ENCODE data around the gene RAD52.

The RAD52 gene

DNA sequence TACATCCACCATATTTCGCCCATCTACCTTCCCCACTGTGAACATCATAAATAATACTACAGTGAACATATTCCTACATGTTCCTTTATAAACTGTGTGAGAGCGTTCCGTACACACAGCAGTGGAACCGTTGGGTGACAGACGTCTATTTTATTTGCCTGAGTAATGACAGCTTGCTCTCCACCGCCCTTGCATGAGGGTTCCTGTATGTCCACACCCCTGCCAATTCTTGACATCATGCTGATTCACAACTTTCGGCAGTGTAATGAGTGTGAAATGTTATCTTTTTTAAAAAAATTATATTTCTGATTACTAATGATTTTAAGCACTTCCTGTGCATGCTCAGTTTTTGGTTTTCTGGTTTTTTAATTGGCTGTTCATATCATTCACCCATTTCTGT, 4.3 kb upstream of the RAD52 start:
- H3K4me3 ChIP-seq (ENCODE audit: insufficient read depth, low read length, poor library complexity, severe bottlenecking), result no peak overlapping the region
- no peaks in the 10 kb centered on the region for H3K36me3 ChIP-seq (ENCODE audit: low read length)
- no peak for TF ChIP-seq EZH2phosphoT487 (conservative IDR thresholded peaks at IDR 0.05; ENCODE audit: low read length)
- TF ChIP-seq, protein P1, sequence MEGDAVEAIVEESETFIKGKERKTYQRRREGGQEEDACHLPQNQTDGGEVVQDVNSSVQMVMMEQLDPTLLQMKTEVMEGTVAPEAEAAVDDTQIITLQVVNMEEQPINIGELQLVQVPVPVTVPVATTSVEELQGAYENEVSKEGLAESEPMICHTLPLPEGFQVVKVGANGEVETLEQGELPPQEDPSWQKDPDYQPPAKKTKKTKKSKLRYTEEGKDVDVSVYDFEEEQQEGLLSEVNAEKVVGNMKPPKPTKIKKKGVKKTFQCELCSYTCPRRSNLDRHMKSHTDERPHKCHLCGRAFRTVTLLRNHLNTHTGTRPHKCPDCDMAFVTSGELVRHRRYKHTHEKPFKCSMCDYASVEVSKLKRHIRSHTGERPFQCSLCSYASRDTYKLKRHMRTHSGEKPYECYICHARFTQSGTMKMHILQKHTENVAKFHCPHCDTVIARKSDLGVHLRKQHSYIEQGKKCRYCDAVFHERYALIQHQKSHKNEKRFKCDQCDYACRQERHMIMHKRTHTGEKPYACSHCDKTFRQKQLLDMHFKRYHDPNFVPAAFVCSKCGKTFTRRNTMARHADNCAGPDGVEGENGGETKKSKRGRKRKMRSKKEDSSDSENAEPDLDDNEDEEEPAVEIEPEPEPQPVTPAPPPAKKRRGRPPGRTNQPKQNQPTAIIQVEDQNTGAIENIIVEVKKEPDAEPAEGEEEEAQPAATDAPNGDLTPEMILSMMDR (IDR thresholded peaks at IDR 0.05; ENCODE audit: insufficient read depth, low read length, poor library complexity, severe bottlenecking), result no peak
- H3K27me3 ChIP-seq (ENCODE audit: low read length), result no peaks in the 10 kb centered on the region
- H3K9me3 ChIP-seq (ENCODE audit: insufficient read depth, low read length), result no peaks in the 10 kb centered on the region
- no peak overlapping the region for H3K4me2 ChIP-seq (ENCODE audit: low read depth, low read length, poor library complexity, severe bottlenecking)
- no peaks in the 10 kb centered on the region for H4K20me1 ChIP-seq (ENCODE audit: low read depth, low read length)
- no peak overlapping the region for H3K27ac ChIP-seq (ENCODE audit: low read depth, low read length)
- no peak overlapping the region for H3K9ac ChIP-seq (ENCODE audit: low read length)
- no peaks in the 10 kb centered on the region for H3K9me2 ChIP-seq (replicated peaks; ENCODE audit: insufficient read depth, low read length)
- H2AFZ ChIP-seq (ENCODE audit: low read depth, low read length, severe bottlenecking), result peak overlapping the region; percentile 65
- H3F3A ChIP-seq (ENCODE audit: insufficient read depth), result peaks cover 19% of the 10 kb centered on the region; the same call in 1 of the 2 replicates
- H3K79me2 ChIP-seq (ENCODE audit: insufficient read depth, low read length), result peaks cover 5% of the 10 kb centered on the region

GRCh38 chr12:951176-951575, 1.7 kb upstream of the RAD52 start:
- H3K9me3 ChIP-seq (ENCODE audit: insufficient read depth, low read length), result no peaks in the 10 kb centered on the region
- H3K9ac ChIP-seq (ENCODE audit: low read length), result no peak overlapping the region
- H3K4me3 ChIP-seq (ENCODE audit: insufficient read depth, low read length, poor library complexity, severe bottlenecking), result no peak overlapping the region
- no peak overlapping the region for H3K4me2 ChIP-seq (ENCODE audit: low read depth, low read length, poor library complexity, severe bottlenecking)
- TF ChIP-seq EZH2phosphoT487 (conservative IDR thresholded peaks at IDR 0.05; ENCODE audit: low read length), result no peak
- TF ChIP-seq, protein P1 (IDR thresholded peaks at IDR 0.05; ENCODE audit: insufficient read depth, low read length, poor library complexity, severe bottlenecking), result no peak
- H3F3A ChIP-seq (ENCODE audit: insufficient read depth), result peaks cover 23% of the 10 kb centered on the region; the same call in 1 of the 2 replicates
- H3K27ac ChIP-seq (ENCODE audit: low read depth, low read length), result no peak overlapping the region
- H3K79me2 ChIP-seq (ENCODE audit: insufficient read depth, low read length), result peaks cover 29% of the 10 kb centered on the region
- H3K36me3 ChIP-seq (ENCODE audit: low read length), result no peaks in the 10 kb centered on the region
- H3K9me2 ChIP-seq (replicated peaks; ENCODE audit: insufficient read depth, low read length), result no peaks in the 10 kb centered on the region
- H4K20me1 ChIP-seq (ENCODE audit: low read depth, low read length), result no peaks in the 10 kb centered on the region
- H2AFZ ChIP-seq (ENCODE audit: low read depth, low read length, severe bottlenecking), result no peak overlapping the region
- H3K27me3 ChIP-seq (ENCODE audit: low read length), result no peaks in the 10 kb centered on the region

DNA sequence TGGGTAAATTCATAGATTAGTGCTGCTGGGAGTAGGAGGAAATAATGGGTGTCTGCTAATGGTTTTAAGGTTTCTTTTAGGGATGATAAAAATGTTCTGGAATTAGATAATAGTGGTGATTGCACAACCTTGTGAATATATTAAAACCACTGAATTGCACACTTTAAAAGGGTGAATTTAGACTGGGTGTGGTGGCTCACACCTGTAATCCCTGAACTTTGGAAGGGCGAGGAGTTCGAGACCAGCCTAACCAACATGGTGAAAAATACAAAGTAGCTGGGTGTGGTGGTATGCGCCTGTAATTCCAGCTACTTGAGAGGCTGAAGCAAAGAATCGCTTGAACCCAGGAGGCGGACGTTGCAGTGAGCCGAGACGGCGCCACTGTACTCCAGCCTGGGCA, 1.3 kb downstream of the RAD52 start:
- no peaks in the 10 kb centered on the region for H4K20me1 ChIP-seq (ENCODE audit: low read depth, low read length)
- peak overlapping the region; percentile 54 for H3K4me2 ChIP-seq (ENCODE audit: low read depth, low read length, poor library complexity, severe bottlenecking)
- H3K79me2 ChIP-seq (ENCODE audit: insufficient read depth, low read length), result peaks cover 44% of the 10 kb centered on the region
- H3K27ac ChIP-seq (ENCODE audit: low read depth, low read length), result no peak overlapping the region
- peak overlapping the region; percentile 89 for H3K9ac ChIP-seq (ENCODE audit: low read length)
- peaks cover 18% of the 10 kb centered on the region; the same call in 1 of the 2 replicates for H3F3A ChIP-seq (ENCODE audit: insufficient read depth)
- H3K9me3 ChIP-seq (ENCODE audit: insufficient read depth, low read length), result no peaks in the 10 kb centered on the region
- peak overlapping the region; percentile 90 for H3K4me3 ChIP-seq (ENCODE audit: insufficient read depth, low read length, poor library complexity, severe bottlenecking)
- H2AFZ ChIP-seq (ENCODE audit: low read depth, low read length, severe bottlenecking), result no peak overlapping the region
- H3K9me2 ChIP-seq (replicated peaks; ENCODE audit: insufficient read depth, low read length), result no peaks in the 10 kb centered on the region
- no peaks in the 10 kb centered on the region for H3K27me3 ChIP-seq (ENCODE audit: low read length)
- no peak for TF ChIP-seq EZH2phosphoT487 (conservative IDR thresholded peaks at IDR 0.05; ENCODE audit: low read length)
- TF ChIP-seq, protein P1 (IDR thresholded peaks at IDR 0.05; ENCODE audit: insufficient read depth, low read length, poor library complexity, severe bottlenecking), result no peak
- H3K36me3 ChIP-seq (ENCODE audit: low read length), result no peaks in the 10 kb centered on the region

All from SU-DHL-6 (cell line).